ENCODE results near the gene ZNF350.

- TF ChIP-seq, protein P1, sequence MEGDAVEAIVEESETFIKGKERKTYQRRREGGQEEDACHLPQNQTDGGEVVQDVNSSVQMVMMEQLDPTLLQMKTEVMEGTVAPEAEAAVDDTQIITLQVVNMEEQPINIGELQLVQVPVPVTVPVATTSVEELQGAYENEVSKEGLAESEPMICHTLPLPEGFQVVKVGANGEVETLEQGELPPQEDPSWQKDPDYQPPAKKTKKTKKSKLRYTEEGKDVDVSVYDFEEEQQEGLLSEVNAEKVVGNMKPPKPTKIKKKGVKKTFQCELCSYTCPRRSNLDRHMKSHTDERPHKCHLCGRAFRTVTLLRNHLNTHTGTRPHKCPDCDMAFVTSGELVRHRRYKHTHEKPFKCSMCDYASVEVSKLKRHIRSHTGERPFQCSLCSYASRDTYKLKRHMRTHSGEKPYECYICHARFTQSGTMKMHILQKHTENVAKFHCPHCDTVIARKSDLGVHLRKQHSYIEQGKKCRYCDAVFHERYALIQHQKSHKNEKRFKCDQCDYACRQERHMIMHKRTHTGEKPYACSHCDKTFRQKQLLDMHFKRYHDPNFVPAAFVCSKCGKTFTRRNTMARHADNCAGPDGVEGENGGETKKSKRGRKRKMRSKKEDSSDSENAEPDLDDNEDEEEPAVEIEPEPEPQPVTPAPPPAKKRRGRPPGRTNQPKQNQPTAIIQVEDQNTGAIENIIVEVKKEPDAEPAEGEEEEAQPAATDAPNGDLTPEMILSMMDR (IDR thresholded peaks at IDR 0.05; ENCODE audit: low read depth, low read length): no peak
- TF ChIP-seq EZH2phosphoT487 (IDR thresholded peaks at IDR 0.05; ENCODE audit: low read depth): no peak
Observed at GRCh38 chr19:51946602-51947001, 40.0 kb downstream of the ZNF350 start.
